ENCODE results near the gene PTEN.

PTEN gene

GRCh38 chr10:87940210-87940609 lies 76.8 kb downstream of the PTEN start:
- intact Hi-C loops (cut with DNase I): no loop called here
- no peak for DNase-seq

DNA sequence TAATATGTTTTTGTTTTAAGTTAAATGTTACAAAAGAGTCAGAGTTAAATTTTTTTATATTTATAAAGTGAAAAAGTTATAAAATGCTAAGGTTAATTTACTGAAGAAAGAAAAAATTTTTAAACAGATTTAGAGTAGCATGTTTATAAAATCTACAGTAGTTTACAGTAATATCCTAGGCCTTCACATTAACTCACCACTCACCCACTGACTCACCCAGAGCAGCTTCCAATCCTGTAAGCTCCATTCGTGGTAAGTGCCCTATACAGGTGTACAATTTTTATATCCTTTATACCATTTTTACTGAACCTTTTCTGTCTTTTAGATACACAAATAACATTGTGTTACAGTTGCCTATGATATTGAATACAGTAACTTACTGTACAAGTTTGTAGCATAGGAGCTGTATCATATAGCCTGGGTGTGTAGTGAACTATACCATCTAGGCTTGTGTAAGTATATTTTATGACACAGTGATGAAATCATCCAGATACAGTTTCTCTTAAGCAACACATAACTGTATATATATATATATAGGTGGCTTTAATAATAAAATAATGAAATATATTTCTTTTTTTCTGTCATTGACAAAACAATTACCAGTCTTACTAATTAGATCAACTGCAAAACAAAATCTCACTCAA lies 79.6 kb downstream of the PTEN start:
- DNase-seq: no peak
- intact Hi-C loops (cut with DNase I): no loop called here

- intact Hi-C loops (cut with DNase I): no loop called here
- DNase-seq: no peak
Observed at GRCh38 chr10:87945984-87946383, 82.6 kb downstream of the PTEN start.

- DNase-seq: no peak
- intact Hi-C loops (cut with DNase I): no loop called here
Observed at GRCh38 chr10:87952612-87953011, 89.2 kb downstream of the PTEN start.

- DNase-seq: no peak
- intact Hi-C loops (cut with DNase I): no loop called here
Observed at GRCh38 chr10:87956055-87956454, 92.6 kb downstream of the PTEN start.

DNA sequence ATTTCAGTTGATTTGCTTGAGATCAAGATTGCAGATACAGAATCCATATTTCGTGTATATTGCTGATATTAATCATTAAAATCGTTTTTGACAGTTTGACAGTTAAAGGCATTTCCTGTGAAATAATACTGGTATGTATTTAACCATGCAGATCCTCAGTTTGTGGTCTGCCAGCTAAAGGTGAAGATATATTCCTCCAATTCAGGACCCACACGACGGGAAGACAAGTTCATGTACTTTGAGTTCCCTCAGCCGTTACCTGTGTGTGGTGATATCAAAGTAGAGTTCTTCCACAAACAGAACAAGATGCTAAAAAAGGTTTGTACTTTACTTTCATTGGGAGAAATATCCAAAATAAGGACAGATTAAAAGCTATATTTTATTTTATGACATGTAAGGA lies 94.3 kb downstream of the PTEN start:
- no peak for DNase-seq
- intact Hi-C loops (cut with DNase I): no loop called here

DNA sequence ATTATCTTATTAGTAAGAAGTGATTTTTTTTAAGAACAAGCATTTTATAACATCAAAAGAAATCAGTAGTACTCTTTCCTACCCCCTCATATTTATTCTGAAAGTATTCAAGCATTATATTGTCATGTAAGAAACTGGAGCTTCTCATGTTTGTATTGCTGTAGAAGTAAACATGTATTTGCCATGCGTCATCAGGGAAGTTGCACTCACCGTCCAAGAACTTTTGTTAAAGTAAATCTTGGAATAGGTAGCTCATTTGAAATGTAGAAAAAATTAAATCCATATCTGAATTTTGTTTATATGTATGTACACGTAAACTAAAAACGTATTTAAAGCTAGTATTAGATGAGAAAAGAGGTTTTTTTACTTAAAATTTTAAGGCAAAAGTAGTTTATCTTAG lies 96.8 kb downstream of the PTEN start:
- intact Hi-C loops (cut with DNase I): no loop called here
- no peak for DNase-seq

DNA sequence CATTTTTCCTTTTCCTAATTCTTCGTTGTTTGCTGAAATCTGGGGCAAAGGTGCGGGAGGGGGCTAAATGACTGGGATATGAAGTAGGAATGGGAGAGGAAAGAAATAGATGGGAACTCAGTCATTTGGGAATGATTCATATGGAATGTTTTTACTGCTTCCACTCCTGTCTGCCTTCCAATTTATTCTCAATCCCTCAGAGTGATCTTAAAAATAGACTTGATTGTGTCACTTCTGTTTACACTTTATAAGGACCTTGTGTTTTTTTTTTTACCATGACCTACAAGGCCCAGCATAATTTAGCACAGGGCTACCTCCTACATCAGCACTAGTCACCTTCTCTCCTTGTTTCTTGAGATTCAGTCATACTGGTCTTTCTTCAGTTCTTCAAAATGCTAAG lies 97.9 kb downstream of the PTEN start:
- intact Hi-C loops (cut with DNase I): no loop called here
- no peak for DNase-seq

DNA sequence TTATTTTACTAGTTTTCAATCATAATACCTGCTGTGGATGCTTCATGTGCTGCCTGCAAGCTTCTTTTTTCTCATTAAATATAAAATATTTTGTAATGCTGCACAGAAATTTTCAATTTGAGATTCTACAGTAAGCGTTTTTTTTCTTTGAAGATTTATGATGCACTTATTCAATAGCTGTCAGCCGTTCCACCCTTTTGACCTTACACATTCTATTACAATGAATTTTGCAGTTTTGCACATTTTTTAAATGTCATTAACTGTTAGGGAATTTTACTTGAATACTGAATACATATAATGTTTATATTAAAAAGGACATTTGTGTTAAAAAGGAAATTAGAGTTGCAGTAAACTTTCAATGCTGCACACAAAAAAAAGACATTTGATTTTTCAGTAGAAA lies 103.0 kb downstream of the PTEN start:
- intact Hi-C loops (cut with DNase I): no loop called here
- no peak for DNase-seq

DNA sequence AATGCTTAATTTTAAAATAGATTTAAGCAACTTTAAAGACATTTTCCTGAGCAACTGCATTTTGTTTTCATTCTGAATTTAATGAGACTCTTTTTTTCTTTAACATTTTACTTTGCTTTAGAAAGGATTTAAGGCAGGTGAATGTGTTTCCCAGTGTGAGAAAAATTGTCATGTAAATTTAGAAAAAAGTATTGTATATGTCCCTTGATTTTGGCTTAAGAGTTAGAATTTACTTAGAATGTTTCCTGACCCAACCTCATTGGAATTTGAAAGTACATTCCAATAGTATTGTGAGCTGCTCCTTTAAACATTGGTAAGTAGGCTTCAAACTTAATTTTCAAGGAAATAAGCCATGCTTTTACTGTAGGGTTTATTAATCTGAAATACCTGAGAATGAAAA lies 110.2 kb downstream of the PTEN start:
- intact Hi-C loops (cut with DNase I): no loop called here
- DNase-seq: no peak

DNA sequence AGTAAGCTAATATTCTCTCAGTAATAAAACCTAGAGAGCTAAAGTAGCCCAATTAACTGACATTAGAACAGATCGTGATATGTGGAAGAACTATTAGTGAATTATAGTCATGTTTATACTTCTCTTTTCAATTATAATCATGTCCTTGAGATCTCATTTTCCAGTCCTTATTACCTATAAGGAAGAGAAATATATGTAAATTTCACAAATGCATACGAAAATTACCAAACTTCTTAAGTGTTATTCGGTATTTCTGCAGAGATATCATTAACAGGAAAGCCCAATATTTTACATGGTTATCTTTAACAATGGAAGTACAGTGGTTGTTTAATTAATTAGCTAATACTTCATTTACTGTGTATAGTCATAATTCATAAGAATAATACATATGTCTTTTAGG lies 110.7 kb downstream of the PTEN start:
- intact Hi-C loops (cut with DNase I): no loop called here
- no peak for DNase-seq

GRCh38 chr10:87974769-87975168 lies 111.3 kb downstream of the PTEN start:
- intact Hi-C loops (cut with DNase I): no loop called here
- no peak for DNase-seq

GRCh38 chr10:87976101-87976743 lies 112.8 kb downstream of the PTEN start:
- DNase-seq: no peak
- intact Hi-C loops (cut with DNase I): no loop called here

GRCh38 chr10:87978166-87978565 lies 114.7 kb downstream of the PTEN start:
- intact Hi-C loops (cut with DNase I): no loop called here
- DNase-seq: no peak

DNA sequence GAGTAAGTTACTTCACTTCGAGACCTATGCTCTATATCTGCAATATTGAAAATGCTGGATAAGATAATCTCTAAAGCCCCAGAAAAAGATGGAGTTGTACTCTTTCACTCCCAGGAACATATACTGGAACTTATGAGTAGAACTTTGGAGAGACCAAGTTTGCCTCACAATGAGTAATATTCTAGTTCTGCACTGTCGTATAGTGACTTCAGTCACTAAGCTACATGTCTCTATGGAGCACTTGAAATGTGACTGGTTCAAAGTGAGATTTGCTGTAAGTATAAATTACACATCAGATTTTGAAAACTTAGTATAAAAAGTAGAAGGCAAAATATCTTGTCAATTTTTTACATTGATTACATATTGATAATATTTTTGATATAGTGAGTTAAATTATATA lies 116.4 kb downstream of the PTEN start:
- intact Hi-C loops (cut with DNase I): no loop called here
- no peak for DNase-seq

DNA sequence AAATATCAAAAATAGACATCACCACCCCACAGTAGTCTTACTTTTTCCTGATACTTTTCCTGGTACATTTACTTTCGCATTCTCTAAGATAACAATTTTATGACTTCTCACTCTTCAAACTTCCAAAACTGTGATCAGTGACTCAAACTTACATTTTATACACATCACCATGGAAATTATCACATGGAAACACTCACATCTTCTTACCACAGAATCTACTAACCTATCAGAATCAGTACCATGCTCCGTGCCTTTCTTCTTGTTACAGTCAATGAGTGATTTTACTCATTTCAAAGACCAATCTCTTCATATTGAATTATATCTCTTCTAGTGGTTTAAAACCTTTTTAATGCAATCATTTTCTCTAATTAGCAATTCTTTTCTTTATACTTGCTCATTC lies 120.3 kb downstream of the PTEN start:
- intact Hi-C loops (cut with DNase I): no loop called here
- no peak for DNase-seq

GRCh38 chr10:87987206-87987605 lies 123.8 kb downstream of the PTEN start:
- no peak for DNase-seq
- intact Hi-C loops (cut with DNase I): no loop called here

DNA sequence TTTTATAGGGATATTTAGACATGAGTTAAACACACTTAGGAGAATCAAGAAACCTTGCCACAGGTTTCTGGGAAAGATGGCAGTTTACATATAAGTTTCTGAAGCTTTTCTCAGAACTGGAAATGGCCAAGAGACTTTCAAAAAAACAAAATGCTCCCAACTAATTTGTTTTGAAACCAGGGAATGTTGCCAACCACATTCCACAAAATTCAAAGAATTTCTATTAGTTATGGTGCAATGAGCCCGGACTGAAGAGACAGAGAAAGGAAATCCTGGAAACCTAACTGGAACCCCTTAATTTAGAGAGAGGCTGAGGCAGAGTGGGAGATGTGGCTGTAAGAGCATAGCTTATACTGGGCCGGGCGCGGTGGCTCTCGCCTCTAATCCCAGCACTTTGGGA lies 128.5 kb downstream of the PTEN start:
- DNase-seq: no peak
- intact Hi-C loops (cut with DNase I): no loop called here

GRCh38 chr10:88004451-88004850 lies 141.0 kb downstream of the PTEN start:
- intact Hi-C loops (cut with DNase I): no loop called here
- no peak for DNase-seq

DNA sequence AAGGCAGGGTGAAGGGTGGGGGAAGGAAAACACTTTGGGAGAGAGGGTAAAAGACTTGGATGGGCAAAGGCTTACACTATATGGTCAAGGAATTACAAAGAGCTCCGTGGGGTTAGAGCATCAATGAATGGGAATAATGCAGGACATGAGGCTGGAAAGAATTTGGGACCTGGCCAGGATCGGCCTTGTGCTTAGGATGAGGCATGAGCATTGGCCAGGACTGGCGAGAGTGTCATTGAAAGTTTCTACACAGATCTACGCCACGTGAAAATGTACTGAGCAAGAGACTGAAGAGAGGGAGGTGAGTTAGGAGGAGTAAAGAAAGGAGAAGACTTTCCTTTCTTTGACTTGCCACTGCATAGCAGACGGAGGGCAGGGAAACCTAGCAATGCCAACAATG lies 142.8 kb downstream of the PTEN start:
- DNase-seq: no peak
- intact Hi-C loops (cut with DNase I): no loop called here

- intact Hi-C loops (cut with DNase I): no loop called here
- DNase-seq: no peak
Observed at GRCh38 chr10:88008866-88009470, 145.5 kb downstream of the PTEN start.
